LNCAP (cell line): ENCODE measurements around the gene SULT1A1.

Experiments
- CTCF ChIP-seq: fragments of 450-650 bp; IDR thresholded peaks from 2 replicates; pipeline ENCODE4 v1.5.1; 2017; ENCODE audit warnings: mild to moderate bottlenecking

SULT1A1 gene

DNA sequence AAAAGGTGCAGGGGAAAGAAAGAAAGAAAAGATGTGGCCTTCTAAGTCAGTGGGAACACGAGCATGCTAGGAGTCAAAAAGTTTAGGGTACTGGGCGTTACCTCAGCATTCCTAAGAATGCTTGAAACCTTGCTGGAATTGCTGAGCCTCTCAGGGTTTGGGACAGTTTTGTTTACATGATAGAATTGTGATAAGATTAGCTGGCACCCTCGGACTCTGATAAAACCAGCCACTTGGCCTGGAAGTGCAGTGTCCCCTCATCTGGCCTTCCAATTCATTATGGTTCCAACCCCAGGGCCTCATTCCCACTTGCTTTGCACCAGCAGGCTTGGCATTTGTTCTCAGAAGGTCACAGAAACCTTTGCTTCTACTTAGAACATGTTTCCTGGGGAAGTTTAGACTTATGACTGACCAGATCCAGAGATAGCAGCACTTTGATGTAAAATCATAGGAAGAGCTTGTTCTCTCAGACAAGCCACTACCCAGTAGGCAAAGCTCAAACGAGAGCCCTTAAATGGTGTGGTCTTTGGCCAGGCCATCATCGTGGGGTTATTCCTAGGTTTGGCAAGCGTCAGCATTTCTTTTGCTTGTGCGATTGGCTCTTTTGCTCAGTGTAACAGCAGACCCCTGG, 48.2 kb downstream of the SULT1A1 start:
- no peak for TF ChIP-seq CTCF

GRCh38 chr16:28558456-28558855, 51.4 kb downstream of the SULT1A1 start:
- no peak for TF ChIP-seq CTCF

DNA sequence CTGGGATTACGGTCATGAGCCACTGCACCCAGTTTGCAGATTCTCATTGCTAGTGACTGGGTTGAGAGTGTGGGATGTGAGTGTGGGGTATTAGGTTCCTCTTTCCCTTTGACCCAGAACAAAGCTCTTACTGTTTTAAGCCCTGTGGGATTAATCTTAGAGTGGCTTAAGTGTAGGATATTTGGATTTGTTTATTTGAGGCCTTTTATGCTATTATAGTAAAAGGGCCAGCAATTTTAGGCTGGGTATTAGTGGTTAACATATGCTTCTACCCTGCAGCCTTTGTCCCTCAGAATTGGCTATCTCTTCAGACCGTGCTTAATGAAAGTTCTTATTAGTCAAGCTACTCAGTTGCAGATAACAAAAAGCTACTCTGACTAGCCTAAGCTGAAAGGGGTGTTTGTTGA, 52.9 kb downstream of the SULT1A1 start:
- no peak for TF ChIP-seq CTCF

DNA sequence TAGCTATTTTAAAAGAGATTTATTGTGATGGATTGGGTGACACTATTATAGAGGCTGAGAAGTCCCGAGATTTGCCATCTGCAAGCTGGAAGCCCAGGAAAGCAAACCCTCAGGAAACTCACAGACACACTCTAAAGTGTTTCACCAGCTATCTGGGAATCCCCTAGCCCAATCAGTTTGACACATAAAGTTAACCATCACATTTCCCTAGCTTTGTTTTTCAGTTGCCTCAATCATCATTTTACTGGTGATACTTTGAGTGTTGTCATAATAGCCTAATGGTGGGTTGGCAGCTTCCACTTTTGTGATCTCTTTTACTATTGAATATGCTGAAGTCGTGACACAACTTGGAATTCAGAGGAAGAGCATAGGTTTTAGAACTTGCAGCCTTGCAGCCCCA, 54.3 kb downstream of the SULT1A1 start:
- TF ChIP-seq CTCF = no peak
